Smooth muscle cell (in vitro differentiated cells): Measurements from ENCODE around the gene TGFB1. TPM values are rescaled to one million over a fixed set of nuclear protein-coding genes. Genes with fewer than 3 reads are reported as not detected.

Source experiments
- DNase-seq: peaks from one replicate; lab custom pipeline; 2025; ENCODE audit not compliant: unreplicated experiment; lab: John Stamatoyannopoulos, UW
- H2AFZ ChIP-seq: fragments of 200-600 bp; sonication (generic); 2 replicates; pipeline ENCODE4 v1.6.0; 2016; ENCODE audit warnings: antibody characterized with exemption, low read depth, mild to moderate bottlenecking
- H3F3A ChIP-seq: fragments of 200-600 bp; sonication (generic); 2 replicates; pipeline ENCODE4 v1.6.0; 2017; ENCODE audit warnings: antibody characterized with exemption, low read depth
- H3K27ac ChIP-seq: fragments of 200-600 bp; sonication (generic); 2 replicates; pipeline ENCODE4 v1.5.1; 2016; ENCODE audit warnings: low read depth, mild to moderate bottlenecking
- H3K27me3 ChIP-seq: fragments of 200-600 bp; sonication (generic); 2 replicates; pipeline ENCODE4 v1.6.1; 2016; ENCODE audit warnings: low read depth, mild to moderate bottlenecking
- H3K36me3 ChIP-seq: fragments of 200-600 bp; sonication (generic); 2 replicates; pipeline ENCODE4 v1.5.1; 2016; ENCODE audit warnings: low read depth
- H3K4me1 ChIP-seq: fragments of 200-600 bp; sonication (generic); 2 replicates; pipeline ENCODE4 v1.5.1; 2016; ENCODE audit warnings: low read depth
- H3K4me2 ChIP-seq: fragments of 200-600 bp; sonication (generic); 2 replicates; pipeline ENCODE4 v1.6.0; 2016; ENCODE audit warnings: mild to moderate bottlenecking
- H3K4me3 ChIP-seq: fragments of 200-600 bp; sonication (generic); 2 replicates; pipeline ENCODE4 v1.5.1; 2016; ENCODE audit warnings: mild to moderate bottlenecking
- H3K79me2 ChIP-seq: fragments of 200-600 bp; sonication (generic); 2 replicates; pipeline ENCODE4 v1.6.0; 2016; ENCODE audit warnings: low read depth, mild to moderate bottlenecking
- H3K9ac ChIP-seq: fragments of 200-600 bp; sonication (generic); 2 replicates; pipeline ENCODE4 v1.6.0; 2016; ENCODE audit warnings: low read depth
- H3K9me3 ChIP-seq: fragments of 200-600 bp; sonication (generic); replicated peaks from 2 replicates; pipeline ENCODE4 v1.5.1; 2016; ENCODE audit warnings: low read depth
- H4K20me1 ChIP-seq: fragments of 200-600 bp; sonication (generic); 2 replicates; pipeline ENCODE4 v1.6.0; 2016; ENCODE audit warnings: low read depth
- CTCF ChIP-seq: fragments of 200-600 bp; sonication (generic); IDR thresholded peaks from 2 replicates; pipeline ENCODE4 v1.5.1; 2017; ENCODE audit warnings: borderline replicate concordance, mild to moderate bottlenecking, antibody characterized with exemption; ENCODE audit not compliant: insufficient read depth, poor library complexity, severe bottlenecking
- WGBS: methylation state at CpG from one replicate; pipeline ENCODE4 v1.1.7; 2016; ENCODE audit warnings: low lambda C conversion rate; 5-methylcytosine and 5-hydroxymethylcytosine counted together
- polyA plus RNA-seq: library from polyadenylated mRNA; unstranded; fragments of >200 nt; fragmentation: Nextera tagmentation; extraction: Ambion mirVana; gene quantifications from 2 replicates; pipeline ENCODE4 v1.2.1, GENCODE V29; 2016
- total RNA-seq: library from RNA; depleted of rRNA; stranded (reverse); fragments of >200 nt; gene quantifications from 2 replicates; pipeline ENCODE4 v1.2.3, GENCODE V29; 2014

Gene TGFB1
- total and polyA plus RNA-seq, 2 experiments from 2014 or later = 51.7 to 199 TPM

GRCh38 chr19:41334793-41335192 is 18.9 kb downstream of the TGFB1 start:
- Histone ChIP-seq H3K4me3 (no peak overlapping the region), H3K79me2 (peaks cover 65% of the 10 kb centered on the region), H3K36me3 (peaks cover 4% of the 10 kb centered on the region), H3F3A (peaks cover 15% of the 10 kb centered on the region), H3K4me1 (no peaks in the 10 kb centered on the region), H3K4me2 (no peak overlapping the region), H3K9ac (no peak overlapping the region), H3K9me3 (no peaks in the 10 kb centered on the region), H3K27me3 (no peaks in the 10 kb centered on the region), H3K27ac (no peak overlapping the region), H4K20me1 (peaks cover 75% of the 10 kb centered on the region), H2AFZ (no peak overlapping the region)
- TF ChIP-seq CTCF = no peak
- WGBS = 96% methylated on average over 5 of the region's 5 CpGs
- DNase-seq = no peak

- H4K20me1 ChIP-seq = peaks cover 52% of the 10 kb centered on the region
- no peaks in the 10 kb centered on the region for H3K9me3 ChIP-seq
- H3K9ac ChIP-seq = no peak overlapping the region
- no peak overlapping the region for H2AFZ ChIP-seq
- H3F3A ChIP-seq = peaks cover 34% of the 10 kb centered on the region
- peaks cover 51% of the 10 kb centered on the region for H3K79me2 ChIP-seq
- no peak overlapping the region for H3K27ac ChIP-seq
- no peaks in the 10 kb centered on the region for H3K27me3 ChIP-seq
- H3K36me3 ChIP-seq = peaks cover 4% of the 10 kb centered on the region
- DNase-seq = no peak
- H3K4me1 ChIP-seq = peaks cover 4% of the 10 kb centered on the region
- TF ChIP-seq CTCF = no peak
- H3K4me3 ChIP-seq = no peak overlapping the region
- H3K4me2 ChIP-seq = no peak overlapping the region
- 84% methylated on average over 5 of the region's 5 CpGs for WGBS
Measured at GRCh38 chr19:41332468-41332867, 21.3 kb downstream of the TGFB1 start.

GRCh38 chr19:41332000-41332399 is 21.7 kb downstream of the TGFB1 start:
- DNase-seq = no peak
- no peak overlapping the region for H3K4me3 ChIP-seq

More at GRCh38 chr19:41332000-41332399, 21.7 kb downstream of the TGFB1 start:
- TF ChIP-seq CTCF = no peak
- H3K27me3 ChIP-seq = no peaks in the 10 kb centered on the region
- H3K27ac ChIP-seq = no peak overlapping the region
- no peaks in the 10 kb centered on the region for H3K9me3 ChIP-seq
- WGBS = 92% methylated on average over 16 of the region's 16 CpGs
- H3K9ac ChIP-seq = no peak overlapping the region
- peaks cover 39% of the 10 kb centered on the region for H3F3A ChIP-seq
- H4K20me1 ChIP-seq = peaks cover 47% of the 10 kb centered on the region
- H3K36me3 ChIP-seq = peaks cover 4% of the 10 kb centered on the region
- no peak overlapping the region for H3K4me2 ChIP-seq
- H3K79me2 ChIP-seq = peaks cover 46% of the 10 kb centered on the region
- H3K4me1 ChIP-seq = peaks cover 8% of the 10 kb centered on the region
- no peak overlapping the region for H2AFZ ChIP-seq
